ENCODE measurements around the gene ACAT1. TPM values are rescaled to one million over a fixed set of nuclear protein-coding genes. Genes with fewer than 3 reads are reported as not detected.
"Not testable (repeated sequence)": the region's sequence is repeated elsewhere in the genome, so short reads cannot be mapped to it uniquely, and the experiment has no call there.

Gene ACAT1
- total RNA-seq, 1 donor, result 96.6 TPM

DNA sequence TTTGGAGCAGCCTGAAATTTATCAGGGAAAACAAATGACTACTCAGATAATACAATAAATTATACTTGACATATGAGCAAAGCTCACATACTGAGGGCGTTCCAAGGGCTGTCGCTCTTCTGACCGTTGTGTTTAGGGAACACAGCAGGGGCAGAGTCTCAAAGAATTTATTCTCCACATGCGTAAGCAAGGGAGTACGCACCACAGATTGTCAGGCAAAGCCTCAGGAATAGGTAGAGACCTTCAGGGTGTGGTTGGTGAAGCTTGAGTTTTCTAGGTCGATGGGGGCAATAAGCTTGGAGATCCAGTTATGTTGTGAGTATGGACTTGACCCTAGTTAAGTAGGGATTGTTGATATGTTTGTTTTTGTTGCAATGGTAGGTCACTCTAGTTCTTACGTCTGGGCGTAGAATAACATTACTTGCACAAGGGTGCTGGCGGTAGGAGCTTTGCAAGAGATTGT lies 830 bp downstream of the ACAT1 start:
- no peak for DNase-seq (ENCODE audit: insufficient read length, low spot score, missing footprints)
- Histone ChIP-seq H3K4me1 (ENCODE audit: insufficient read depth, low read length) (peaks cover 15% of the 10 kb centered on the region), H3K79me2 (ENCODE audit: insufficient read depth, low read length) (peaks cover 54% of the 10 kb centered on the region), H3K4me3 (ENCODE audit: insufficient read depth, low read length) (peak overlapping the region; percentile 82), H2AFZ (ENCODE audit: low read length) (peak overlapping the region; percentile 78), H3K36me3 (ENCODE audit: insufficient read depth, low read length) (no peaks in the 10 kb centered on the region), H4K20me1 (ENCODE audit: insufficient read depth, low read length) (no peaks in the 10 kb centered on the region), H3K27me3 (ENCODE audit: insufficient read depth, low read length) (no peaks in the 10 kb centered on the region), H3K4me2 (ENCODE audit: insufficient read depth, low read length) (peak overlapping the region; percentile 92), H3K27ac (ENCODE audit: low read depth, low read length) (peak overlapping the region; percentile 79), H3K9me3 (ENCODE audit: low read depth, low read length) (no peaks in the 10 kb centered on the region)
- TF ChIP-seq, protein P1, sequence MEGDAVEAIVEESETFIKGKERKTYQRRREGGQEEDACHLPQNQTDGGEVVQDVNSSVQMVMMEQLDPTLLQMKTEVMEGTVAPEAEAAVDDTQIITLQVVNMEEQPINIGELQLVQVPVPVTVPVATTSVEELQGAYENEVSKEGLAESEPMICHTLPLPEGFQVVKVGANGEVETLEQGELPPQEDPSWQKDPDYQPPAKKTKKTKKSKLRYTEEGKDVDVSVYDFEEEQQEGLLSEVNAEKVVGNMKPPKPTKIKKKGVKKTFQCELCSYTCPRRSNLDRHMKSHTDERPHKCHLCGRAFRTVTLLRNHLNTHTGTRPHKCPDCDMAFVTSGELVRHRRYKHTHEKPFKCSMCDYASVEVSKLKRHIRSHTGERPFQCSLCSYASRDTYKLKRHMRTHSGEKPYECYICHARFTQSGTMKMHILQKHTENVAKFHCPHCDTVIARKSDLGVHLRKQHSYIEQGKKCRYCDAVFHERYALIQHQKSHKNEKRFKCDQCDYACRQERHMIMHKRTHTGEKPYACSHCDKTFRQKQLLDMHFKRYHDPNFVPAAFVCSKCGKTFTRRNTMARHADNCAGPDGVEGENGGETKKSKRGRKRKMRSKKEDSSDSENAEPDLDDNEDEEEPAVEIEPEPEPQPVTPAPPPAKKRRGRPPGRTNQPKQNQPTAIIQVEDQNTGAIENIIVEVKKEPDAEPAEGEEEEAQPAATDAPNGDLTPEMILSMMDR (IDR thresholded peaks at IDR 0.05; ENCODE audit: extremely low read depth, low read depth, low read length), result no peak

DNA sequence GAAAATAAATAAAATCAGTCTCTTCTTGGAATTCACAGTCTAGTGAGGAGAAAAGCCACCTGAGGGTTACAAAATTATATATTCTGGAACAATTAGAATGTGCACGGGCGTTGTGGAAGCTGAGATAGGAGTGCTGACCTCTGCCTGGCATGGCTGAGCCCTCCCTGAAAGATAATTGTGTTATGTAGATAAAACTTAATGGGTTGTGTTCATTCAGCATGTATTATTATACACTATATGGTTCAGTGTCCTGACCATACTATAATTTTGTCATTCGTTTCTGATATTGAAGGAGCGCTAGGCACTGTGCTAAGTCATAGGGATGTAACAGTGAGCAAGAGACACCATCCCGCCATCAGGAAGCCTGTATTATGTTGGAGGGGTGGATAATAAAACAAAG lies 3.7 kb downstream of the ACAT1 start:
- H3K4me3 ChIP-seq (ENCODE audit: insufficient read depth, low read length), result no peak overlapping the region

DNA sequence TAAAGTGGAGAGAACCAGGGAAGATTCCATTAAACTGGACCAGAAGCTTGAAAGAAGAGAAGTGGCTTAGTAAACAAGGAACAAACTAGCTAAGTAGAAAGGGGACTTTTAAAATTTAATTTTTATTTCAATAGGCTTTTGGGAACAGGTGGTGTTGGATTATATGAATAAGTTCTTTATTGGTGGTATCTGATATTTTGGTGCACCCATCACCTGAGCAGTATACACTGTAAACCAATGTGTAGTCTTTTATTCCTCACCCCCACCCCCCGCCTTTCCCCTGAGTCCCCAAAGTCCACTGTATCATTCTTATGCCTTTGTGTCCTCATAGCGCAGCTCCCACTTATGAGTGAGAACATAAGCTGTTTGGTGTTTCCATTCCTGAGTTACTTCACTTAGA lies 7.4 kb downstream of the ACAT1 start:
- Histone ChIP-seq H3K36me3 (ENCODE audit: insufficient read depth, low read length) (peaks cover 4% of the 10 kb centered on the region), H3K4me2 (ENCODE audit: insufficient read depth, low read length) (no peak overlapping the region), H3K79me2 (ENCODE audit: insufficient read depth, low read length) (peaks cover 61% of the 10 kb centered on the region), H3K9me3 (ENCODE audit: low read depth, low read length) (no peaks in the 10 kb centered on the region), H2AFZ (ENCODE audit: low read length) (no peak overlapping the region), H3K4me1 (ENCODE audit: insufficient read depth, low read length) (peaks cover 8% of the 10 kb centered on the region), H4K20me1 (ENCODE audit: insufficient read depth, low read length) (peaks cover 5% of the 10 kb centered on the region), H3K27me3 (ENCODE audit: insufficient read depth, low read length) (no peaks in the 10 kb centered on the region), H3K4me3 (ENCODE audit: insufficient read depth, low read length) (no peak overlapping the region), H3K27ac (ENCODE audit: low read depth, low read length) (no peak overlapping the region)
- DNase-seq (ENCODE audit: insufficient read length, low spot score, missing footprints), result no peak
- TF ChIP-seq, protein P1 (IDR thresholded peaks at IDR 0.05; ENCODE audit: extremely low read depth, low read depth, low read length), result no peak

More for the DNA sequence above, 3.7 kb downstream of the ACAT1 start:
- H3K4me1 ChIP-seq (ENCODE audit: insufficient read depth, low read length), result peaks cover 15% of the 10 kb centered on the region
- TF ChIP-seq, protein P1 (IDR thresholded peaks at IDR 0.05; ENCODE audit: extremely low read depth, low read depth, low read length), result no peak
- H3K79me2 ChIP-seq (ENCODE audit: insufficient read depth, low read length), result peaks cover 77% of the 10 kb centered on the region
- no peaks in the 10 kb centered on the region for H3K36me3 ChIP-seq (ENCODE audit: insufficient read depth, low read length)
- H3K9me3 ChIP-seq (ENCODE audit: low read depth, low read length), result no peaks in the 10 kb centered on the region
- no peak overlapping the region for H3K4me2 ChIP-seq (ENCODE audit: insufficient read depth, low read length)
- DNase-seq (ENCODE audit: insufficient read length, low spot score, missing footprints), result no peak
- no peaks in the 10 kb centered on the region for H3K27me3 ChIP-seq (ENCODE audit: insufficient read depth, low read length)
- H2AFZ ChIP-seq (ENCODE audit: low read length), result no peak overlapping the region
- no peaks in the 10 kb centered on the region for H4K20me1 ChIP-seq (ENCODE audit: insufficient read depth, low read length)
- H3K27ac ChIP-seq (ENCODE audit: low read depth, low read length), result no peak overlapping the region

DNA sequence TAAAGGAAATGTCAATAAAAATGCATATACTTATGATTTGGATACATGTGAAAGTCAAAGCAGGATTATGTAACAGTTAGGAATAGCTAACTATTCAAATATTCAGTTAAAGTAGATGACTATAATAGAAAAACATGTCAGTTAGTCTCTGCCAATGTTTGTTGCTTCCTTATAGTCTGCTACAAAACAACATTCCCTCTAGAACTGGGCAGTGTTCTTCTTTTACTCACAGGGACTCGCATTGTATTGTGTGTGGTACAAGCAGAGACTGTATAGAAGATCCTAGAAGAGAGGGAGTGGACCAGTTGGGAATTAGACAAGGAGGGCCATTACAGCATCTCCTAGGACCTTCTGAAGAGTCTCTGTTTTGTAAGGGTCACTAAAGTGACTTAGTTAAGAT lies 10.6 kb downstream of the ACAT1 start:
- H3K36me3 ChIP-seq (ENCODE audit: insufficient read depth, low read length), result peaks cover 10% of the 10 kb centered on the region
- no peak overlapping the region for H2AFZ ChIP-seq (ENCODE audit: low read length)
- H3K4me2 ChIP-seq (ENCODE audit: insufficient read depth, low read length), result no peak overlapping the region
- no peak overlapping the region for H3K27ac ChIP-seq (ENCODE audit: low read depth, low read length)
- no peaks in the 10 kb centered on the region for H3K9me3 ChIP-seq (ENCODE audit: low read depth, low read length)
- H3K79me2 ChIP-seq (ENCODE audit: insufficient read depth, low read length), result peaks cover 31% of the 10 kb centered on the region
- TF ChIP-seq, protein P1 (IDR thresholded peaks at IDR 0.05; ENCODE audit: extremely low read depth, low read depth, low read length), result no peak
- DNase-seq (ENCODE audit: insufficient read length, low spot score, missing footprints), result no peak
- no peaks in the 10 kb centered on the region for H3K27me3 ChIP-seq (ENCODE audit: insufficient read depth, low read length)
- peaks cover 5% of the 10 kb centered on the region for H3K4me1 ChIP-seq (ENCODE audit: insufficient read depth, low read length)
- peaks cover 5% of the 10 kb centered on the region for H4K20me1 ChIP-seq (ENCODE audit: insufficient read depth, low read length)
- H3K4me3 ChIP-seq (ENCODE audit: insufficient read depth, low read length), result no peak overlapping the region

DNA sequence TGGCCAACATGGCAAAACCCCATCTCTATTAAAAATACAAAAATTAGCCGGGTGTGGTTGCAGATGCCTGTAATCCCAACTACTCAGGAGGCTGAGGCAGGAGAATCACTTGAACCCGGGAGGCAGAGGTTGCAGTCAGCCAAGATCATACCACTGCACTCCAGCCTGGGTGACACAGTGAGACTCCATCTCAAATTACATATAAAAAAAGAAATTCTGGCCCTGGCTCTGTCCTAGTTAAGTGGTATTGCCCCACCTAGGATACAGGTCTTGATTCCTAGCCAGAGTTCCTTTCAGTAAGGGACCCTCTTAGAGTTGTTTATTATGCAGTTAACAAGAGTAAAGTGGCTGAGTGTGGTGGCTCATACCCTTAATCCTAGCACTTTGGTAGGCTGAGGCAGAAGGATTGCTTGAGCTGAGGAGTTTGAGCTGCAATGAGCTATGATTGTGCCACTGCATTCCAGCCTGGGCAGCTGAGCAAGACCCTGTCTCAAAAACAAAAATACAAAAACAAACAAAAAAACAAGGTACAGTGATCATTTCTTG lies 11.7 kb downstream of the ACAT1 start:
- not testable (repeated sequence) for H3K27ac ChIP-seq (ENCODE audit: low read depth, low read length); H3K27me3 ChIP-seq (ENCODE audit: insufficient read depth, low read length); DNase-seq (ENCODE audit: insufficient read length, low spot score, missing footprints); H4K20me1 ChIP-seq (ENCODE audit: insufficient read depth, low read length); H3K4me1 ChIP-seq (ENCODE audit: insufficient read depth, low read length); H3K9me3 ChIP-seq (ENCODE audit: low read depth, low read length); H2AFZ ChIP-seq (ENCODE audit: low read length); H3K4me2 ChIP-seq (ENCODE audit: insufficient read depth, low read length); H3K4me3 ChIP-seq (ENCODE audit: insufficient read depth, low read length)
- peaks cover 20% of the 10 kb centered on the region for H3K79me2 ChIP-seq (ENCODE audit: insufficient read depth, low read length)
- peaks cover 15% of the 10 kb centered on the region for H3K36me3 ChIP-seq (ENCODE audit: insufficient read depth, low read length)

Data from osteoblast (primary cell).